ENCODE data around the gene GJC3. TPM values are rescaled to one million over a fixed set of nuclear protein-coding genes. Genes with fewer than 3 reads are reported as not detected.

GJC3 gene
- total RNA-seq, 1 donor from 2014 or later, result 0.28 TPM

DNA sequence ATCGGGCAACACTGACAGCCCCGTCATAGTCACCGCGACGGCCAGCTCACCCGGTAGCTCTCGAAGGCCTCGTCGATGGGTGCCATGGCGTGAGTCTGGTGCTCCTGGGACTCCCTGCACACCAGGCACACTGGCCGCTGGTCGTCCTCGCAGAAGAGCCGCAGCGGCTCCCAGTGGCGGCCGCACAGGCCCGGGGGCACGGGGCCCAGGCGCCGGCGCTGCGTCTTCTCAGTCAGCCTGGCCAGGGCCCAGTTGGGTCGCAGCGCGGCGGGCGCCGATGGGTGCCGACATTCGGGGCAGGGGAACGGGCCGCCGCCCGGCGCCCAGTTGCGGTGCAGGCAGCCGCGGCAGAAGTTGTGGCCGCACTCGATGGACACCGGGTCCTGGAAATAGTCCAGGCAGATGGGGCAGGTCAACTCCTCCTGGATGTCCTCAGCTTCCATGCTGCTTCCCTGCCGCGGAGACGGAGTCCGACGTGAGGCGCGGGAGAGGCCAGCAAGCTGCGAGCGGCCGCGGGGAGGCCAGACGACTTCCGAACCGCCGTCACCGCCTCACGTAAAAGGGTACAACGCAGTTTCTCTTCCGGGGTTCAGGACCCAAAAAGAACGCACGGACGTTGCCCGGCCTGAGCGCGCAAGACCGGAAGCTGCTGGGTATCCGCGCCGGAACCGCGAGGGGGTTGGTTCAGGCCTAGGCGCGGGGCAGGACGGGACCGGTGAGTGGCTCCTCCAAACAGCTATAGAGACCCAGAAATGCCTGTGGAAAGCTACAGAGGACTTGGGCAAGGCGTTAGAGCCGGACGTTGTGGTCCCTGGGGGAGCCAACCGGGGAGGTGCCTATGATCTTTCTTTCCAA is 10.2 kb downstream of the GJC3 start, which contains the start of gene TRIM4:
Gene TRIM4, minus strand, starts transcription at position 572 of the 855 bp plus-strand sequence. Its CDS starts 129 bp downstream, at position 443.
- Mint-ChIP-seq H3K4me1 (peaks cover 12% of the 10 kb centered on the region), H3K4me3 (peak within 1 kb of the TSS; percentile 93), H3K27ac (ENCODE audit: unreplicated experiment) (peak within 1 kb of the TSS; percentile 59), H3K27me3 (ENCODE audit: low read depth) (peaks cover 17% of the 10 kb centered on the region), H3K9me3 (peaks cover 13% of the 10 kb centered on the region), H3K36me3 (ENCODE audit: low read depth) (peaks cover 18% of the 10 kb centered on the region)
- peak; percentile 36 for DNase-seq (ENCODE audit: low read depth, low spot score)
- TF ChIP-seq, protein P1, sequence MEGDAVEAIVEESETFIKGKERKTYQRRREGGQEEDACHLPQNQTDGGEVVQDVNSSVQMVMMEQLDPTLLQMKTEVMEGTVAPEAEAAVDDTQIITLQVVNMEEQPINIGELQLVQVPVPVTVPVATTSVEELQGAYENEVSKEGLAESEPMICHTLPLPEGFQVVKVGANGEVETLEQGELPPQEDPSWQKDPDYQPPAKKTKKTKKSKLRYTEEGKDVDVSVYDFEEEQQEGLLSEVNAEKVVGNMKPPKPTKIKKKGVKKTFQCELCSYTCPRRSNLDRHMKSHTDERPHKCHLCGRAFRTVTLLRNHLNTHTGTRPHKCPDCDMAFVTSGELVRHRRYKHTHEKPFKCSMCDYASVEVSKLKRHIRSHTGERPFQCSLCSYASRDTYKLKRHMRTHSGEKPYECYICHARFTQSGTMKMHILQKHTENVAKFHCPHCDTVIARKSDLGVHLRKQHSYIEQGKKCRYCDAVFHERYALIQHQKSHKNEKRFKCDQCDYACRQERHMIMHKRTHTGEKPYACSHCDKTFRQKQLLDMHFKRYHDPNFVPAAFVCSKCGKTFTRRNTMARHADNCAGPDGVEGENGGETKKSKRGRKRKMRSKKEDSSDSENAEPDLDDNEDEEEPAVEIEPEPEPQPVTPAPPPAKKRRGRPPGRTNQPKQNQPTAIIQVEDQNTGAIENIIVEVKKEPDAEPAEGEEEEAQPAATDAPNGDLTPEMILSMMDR (conservative IDR thresholded peaks at IDR 0.05), result peak; percentile 31

DNA sequence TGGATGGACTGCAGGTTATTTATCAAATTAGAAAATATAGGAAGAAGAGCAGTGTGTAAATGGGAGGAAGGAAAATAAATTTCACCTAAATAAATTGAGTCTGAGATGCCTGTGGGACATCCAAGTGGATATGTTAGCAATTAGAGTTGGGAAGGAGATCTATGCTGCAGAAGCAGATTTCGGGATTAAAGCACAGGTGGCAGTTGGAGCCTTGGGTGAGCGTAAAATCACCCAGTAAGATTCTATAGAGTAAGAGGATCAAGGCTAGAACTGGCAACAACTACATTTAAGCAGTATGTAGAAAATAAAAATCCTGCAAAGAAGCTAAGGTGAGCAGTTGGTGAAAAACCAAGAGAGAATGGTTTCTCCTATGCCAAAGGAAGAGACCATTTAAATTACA is 18.4 kb downstream of the GJC3 start:
- Mint-ChIP-seq H3K9me3 (no peaks in the 10 kb centered on the region), H3K4me1 (no peaks in the 10 kb centered on the region), H3K36me3 (ENCODE audit: low read depth) (peaks cover 5% of the 10 kb centered on the region), H3K27me3 (ENCODE audit: low read depth) (peaks cover 37% of the 10 kb centered on the region), H3K27ac (ENCODE audit: unreplicated experiment) (no peak overlapping the region), H3K4me3 (no peak overlapping the region)
- no peak for DNase-seq (ENCODE audit: low read depth, low spot score)
- TF ChIP-seq, protein P1 (conservative IDR thresholded peaks at IDR 0.05), result no peak

DNA sequence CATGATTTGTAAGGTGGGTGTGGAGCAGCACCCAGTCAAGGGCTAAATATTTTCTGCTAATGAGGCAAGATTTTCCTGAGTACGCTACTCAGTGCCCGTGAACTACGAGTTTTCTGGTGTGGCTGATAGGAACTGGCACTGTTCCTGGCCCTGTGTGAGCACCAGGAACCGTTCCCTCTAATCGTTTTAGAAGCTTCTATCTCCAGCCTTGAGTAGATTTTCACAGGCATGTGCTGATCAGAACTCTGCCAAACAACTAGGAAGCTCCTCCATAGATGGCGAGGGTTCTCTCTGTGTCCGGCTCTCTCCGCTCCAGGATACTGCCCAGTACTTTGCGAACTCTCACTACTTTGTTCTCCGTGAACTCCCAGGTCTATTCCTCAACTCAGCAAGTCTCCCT is 27.8 kb downstream of the GJC3 start:
- H3K9me3 Mint-ChIP-seq, result no peaks in the 10 kb centered on the region
- DNase-seq (ENCODE audit: low read depth, low spot score), result no peak
- no peaks in the 10 kb centered on the region for H3K4me1 Mint-ChIP-seq
- no peak overlapping the region for H3K27ac Mint-ChIP-seq (ENCODE audit: unreplicated experiment)
- peaks cover 35% of the 10 kb centered on the region for H3K27me3 Mint-ChIP-seq (ENCODE audit: low read depth)
- H3K36me3 Mint-ChIP-seq (ENCODE audit: low read depth), result peaks cover 13% of the 10 kb centered on the region
- TF ChIP-seq, protein P1 (conservative IDR thresholded peaks at IDR 0.05), result no peak
- H3K4me3 Mint-ChIP-seq, result no peak overlapping the region

DNA sequence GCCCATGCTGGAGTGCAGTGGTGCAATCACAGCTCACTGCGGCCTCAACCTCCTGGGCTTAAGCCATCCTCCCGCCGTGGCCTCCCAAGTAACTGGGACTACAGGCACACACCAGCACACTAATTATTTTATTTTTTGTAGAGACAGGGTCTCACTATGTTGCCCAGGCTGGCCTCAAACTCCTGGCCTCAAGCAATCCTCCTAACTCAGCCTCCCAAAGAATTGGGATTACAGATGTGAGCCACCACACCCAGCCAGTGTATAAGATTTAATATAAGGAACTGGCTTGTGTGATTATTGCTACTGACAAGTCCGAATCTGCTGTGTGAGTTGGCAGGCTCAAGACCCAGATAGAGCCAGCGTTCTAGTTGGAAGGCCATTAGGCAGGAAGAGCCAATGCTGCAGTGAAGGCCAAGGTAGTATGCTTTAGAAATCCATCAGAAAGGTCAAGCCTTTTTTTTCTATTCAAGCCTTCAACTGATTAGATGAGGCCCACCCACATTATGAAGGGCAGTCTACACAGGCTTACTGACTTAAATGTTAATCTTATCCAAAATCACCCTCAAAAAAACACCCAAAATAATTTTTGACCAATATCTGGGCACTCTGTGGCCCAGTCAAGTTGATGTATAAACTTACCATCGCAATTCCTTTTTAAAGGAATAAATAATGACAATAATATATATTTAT is 29.4 kb downstream of the GJC3 start:
- no peaks in the 10 kb centered on the region for H3K4me1 Mint-ChIP-seq
- TF ChIP-seq, protein P1 (conservative IDR thresholded peaks at IDR 0.05), result no peak
- peaks cover 26% of the 10 kb centered on the region for H3K27me3 Mint-ChIP-seq (ENCODE audit: low read depth)
- no peak for DNase-seq (ENCODE audit: low read depth, low spot score)
- peaks cover 13% of the 10 kb centered on the region for H3K36me3 Mint-ChIP-seq (ENCODE audit: low read depth)
- H3K9me3 Mint-ChIP-seq, result no peaks in the 10 kb centered on the region
- no peak overlapping the region for H3K4me3 Mint-ChIP-seq
- H3K27ac Mint-ChIP-seq (ENCODE audit: unreplicated experiment), result no peak overlapping the region

DNA sequence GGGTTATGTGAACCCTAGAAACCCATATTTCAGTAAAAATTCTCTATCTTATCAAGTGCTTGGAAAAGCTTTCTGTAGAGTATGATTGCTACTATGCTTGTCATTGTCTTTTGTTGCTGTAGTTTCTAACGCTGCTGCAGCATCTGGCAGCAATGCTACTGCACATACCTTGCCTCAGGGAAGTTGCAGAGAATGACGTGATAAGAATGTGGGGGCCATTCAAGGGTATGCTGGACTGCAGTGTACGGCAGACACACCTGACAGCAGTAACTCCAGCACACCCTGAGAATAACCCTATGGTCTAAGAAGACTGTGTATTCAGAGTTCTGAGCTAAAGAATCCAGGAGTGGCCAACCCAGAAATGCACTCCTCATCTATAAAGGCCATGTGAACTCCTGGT is 30.6 kb downstream of the GJC3 start:
- Mint-ChIP-seq H3K4me3 (no peak overlapping the region), H3K4me1 (no peaks in the 10 kb centered on the region), H3K9me3 (no peaks in the 10 kb centered on the region), H3K36me3 (ENCODE audit: low read depth) (peaks cover 13% of the 10 kb centered on the region), H3K27me3 (ENCODE audit: low read depth) (peaks cover 23% of the 10 kb centered on the region), H3K27ac (ENCODE audit: unreplicated experiment) (no peak overlapping the region)
- TF ChIP-seq, protein P1 (conservative IDR thresholded peaks at IDR 0.05), result no peak
- no peak for DNase-seq (ENCODE audit: low read depth, low spot score)
